Endothelial cell of hepatic sinusoid (primary cell): ENCODE measurements around the gene FAF1.

Source experiments
- in situ Hi-C: cut with HindIII; loops from 2 replicates; pipeline ENCODE4 v1.10.0; 2017; ENCODE audit warnings: low sequenced_read_pairs

Gene FAF1

GRCh38 chr1:50658459-50659076, 301.5 kb downstream of the FAF1 start:
- in situ Hi-C loops: no loop called here

GRCh38 chr1:50656931-50657330, 303.1 kb downstream of the FAF1 start:
- in situ Hi-C loops: no loop called here

GRCh38 chr1:50651476-50652263, 308.4 kb downstream of the FAF1 start:
- in situ Hi-C loops: no loop called here

DNA sequence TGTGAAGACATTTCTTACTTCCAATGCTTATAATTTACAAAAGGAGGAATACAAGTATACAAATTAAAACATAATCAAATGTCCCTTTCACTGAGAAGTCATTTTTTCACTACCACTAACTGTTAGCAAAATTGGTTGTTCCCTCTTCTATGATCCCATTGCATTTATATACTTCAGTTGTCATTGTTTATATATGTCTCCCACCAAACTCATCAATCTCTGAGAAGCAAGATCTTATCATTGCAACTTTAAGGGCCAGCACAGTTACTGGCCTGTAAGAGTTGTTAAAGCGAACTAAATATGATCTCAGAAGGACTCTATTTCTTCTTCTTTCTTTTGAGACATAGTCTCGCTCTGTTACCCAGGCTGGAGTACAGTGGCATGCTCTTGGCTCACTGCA, 313.5 kb downstream of the FAF1 start:
- in situ Hi-C loops: no loop called here

GRCh38 chr1:50645139-50645538, 314.9 kb downstream of the FAF1 start:
- in situ Hi-C loops: no loop called here

- in situ Hi-C loops: no loop called here
Measured at GRCh38 chr1:50644447-50645105, 315.5 kb downstream of the FAF1 start.

- in situ Hi-C loops: no loop called here
Measured at GRCh38 chr1:50637460-50637859, 322.6 kb downstream of the FAF1 start.

GRCh38 chr1:50634251-50634650, 325.8 kb downstream of the FAF1 start:
- in situ Hi-C loops: no loop called here

DNA sequence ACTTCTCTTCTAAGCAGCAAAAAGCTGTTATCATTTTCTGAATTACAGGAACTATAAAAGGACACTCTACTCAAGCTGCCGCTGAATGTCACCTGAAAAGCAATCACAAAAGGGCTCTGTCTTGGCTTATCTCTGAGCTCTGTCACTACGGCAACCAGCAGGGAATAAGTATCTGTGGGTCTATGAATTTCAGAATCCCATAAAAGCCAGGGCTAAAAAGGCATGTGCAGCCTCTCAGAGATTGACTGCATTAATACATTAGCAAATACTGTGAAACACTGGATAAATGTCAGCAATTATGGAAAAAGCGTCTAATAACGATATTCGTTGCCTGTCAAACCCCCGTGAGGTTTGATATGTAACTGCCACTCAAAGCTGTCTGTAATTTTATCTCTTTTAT, 326.6 kb downstream of the FAF1 start:
- in situ Hi-C loops: no loop called here

DNA sequence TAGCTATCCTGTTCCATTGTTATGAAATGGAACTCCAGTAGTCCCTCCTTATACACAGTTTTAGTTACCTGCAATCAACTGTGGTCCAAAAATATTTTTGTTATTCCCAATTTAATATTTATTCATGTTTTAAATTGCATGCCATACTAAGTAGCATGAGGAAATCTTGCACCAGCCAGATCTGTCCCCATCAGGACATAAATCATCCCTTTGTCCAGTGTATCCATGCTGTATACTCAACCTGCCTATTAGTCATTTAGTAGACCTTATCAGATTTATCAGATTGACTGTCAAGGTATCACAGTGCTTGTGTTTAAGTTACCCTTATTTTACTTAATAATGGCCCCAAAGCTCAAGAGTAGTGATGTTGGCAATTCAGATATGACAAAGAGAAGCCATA, 328.9 kb downstream of the FAF1 start:
- in situ Hi-C loops: no loop called here

DNA sequence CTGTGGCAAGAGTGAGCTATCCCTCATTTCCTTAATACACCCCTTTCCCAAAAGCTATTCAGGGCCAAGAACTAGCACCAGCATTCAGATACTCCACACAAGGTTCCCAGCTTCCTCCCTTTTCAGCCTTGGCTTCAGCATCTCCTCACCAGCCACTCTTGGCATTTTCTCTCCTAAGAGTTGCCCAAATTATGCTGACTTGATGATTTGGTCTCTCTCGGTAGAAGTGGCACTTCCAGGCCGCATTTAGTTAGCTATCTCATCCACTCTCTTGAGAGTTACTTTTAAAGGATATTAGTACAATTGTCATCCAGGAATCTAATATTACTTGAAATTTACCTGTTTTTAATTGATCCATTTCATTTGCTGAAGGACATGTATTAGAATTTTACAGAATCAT, 337.8 kb downstream of the FAF1 start:
- in situ Hi-C loops: no loop called here

- in situ Hi-C loops: no loop called here
Measured at GRCh38 chr1:50620680-50621329, 339.3 kb downstream of the FAF1 start.

DNA sequence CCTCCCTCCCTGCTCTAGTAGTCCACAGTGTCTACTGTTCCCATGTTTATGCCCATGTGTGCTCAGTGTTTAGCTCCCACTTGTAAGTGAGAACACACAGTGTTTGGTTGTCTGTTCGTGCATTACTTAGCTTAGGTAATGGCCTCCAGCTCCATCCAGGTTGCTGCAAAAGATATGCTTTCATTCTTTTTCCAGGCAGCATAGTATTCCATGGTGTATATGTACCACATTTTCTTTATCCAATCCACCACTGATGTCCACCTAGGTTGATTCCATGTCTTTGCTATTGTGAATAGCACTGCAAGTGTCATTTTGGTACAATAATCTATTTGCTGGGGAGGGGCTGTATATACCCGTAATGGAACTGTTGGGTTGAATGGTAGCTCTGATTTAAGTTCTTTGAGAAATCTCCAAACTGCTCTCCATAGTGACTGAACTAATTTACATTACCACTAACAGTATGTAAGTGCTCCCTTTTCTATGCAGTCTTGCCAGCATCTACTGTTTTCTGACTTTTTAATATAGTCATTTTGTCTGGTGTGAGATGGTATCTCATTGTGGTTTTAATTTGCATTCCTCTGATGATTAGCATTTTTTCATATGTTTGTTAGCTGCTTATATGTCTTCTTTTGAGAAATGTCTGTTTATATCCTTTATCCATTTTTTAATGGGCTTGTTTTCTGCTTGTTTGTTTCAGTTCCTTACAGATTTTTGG, 344.9 kb downstream of the FAF1 start:
- in situ Hi-C loops: no loop called here

GRCh38 chr1:50611675-50612074, 348.4 kb downstream of the FAF1 start:
- in situ Hi-C loops: no loop called here

GRCh38 chr1:50610563-50610962, 349.5 kb downstream of the FAF1 start:
- in situ Hi-C loops: no loop called here

DNA sequence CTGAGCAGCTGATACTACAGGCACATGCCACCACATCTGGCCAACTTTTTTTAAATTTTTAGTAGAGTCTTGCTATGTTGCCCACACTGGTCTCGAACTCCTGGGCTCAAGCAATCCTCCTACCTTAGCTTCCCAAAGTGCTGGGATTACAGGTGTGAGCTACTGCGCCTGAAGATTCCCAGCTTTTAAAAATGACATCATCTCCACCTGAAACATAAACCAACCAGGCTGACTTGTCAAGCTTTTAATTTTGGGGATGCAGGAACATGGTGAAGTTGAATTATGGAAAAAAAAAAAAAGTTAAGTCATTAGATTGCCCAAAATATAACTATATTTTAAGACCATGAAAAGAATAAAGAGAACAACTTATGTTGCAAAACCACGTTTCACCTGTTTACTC, 350.6 kb downstream of the FAF1 start:
- in situ Hi-C loops: no loop called here

GRCh38 chr1:50605186-50605875, 354.7 kb downstream of the FAF1 start:
- in situ Hi-C loops: no loop called here

GRCh38 chr1:50604580-50604979, 355.5 kb downstream of the FAF1 start:
- in situ Hi-C loops: loop anchor here (5.0 kb wide), 1 partner anchor 68 kb away; no protein-coding TSS in a partner anchor

- in situ Hi-C loops: loop anchor here (5.0 kb wide), 1 partner anchor 69 kb away; no protein-coding TSS in a partner anchor
Measured at GRCh38 chr1:50603274-50604271, 356.5 kb downstream of the FAF1 start.
